C4-2B (cell line): ENCODE measurements around the gene RNU5B-1.
A peak's percentile ranks its signal among the peaks of the same experiment; 100 is the strongest.

Source experiments
- H3K27ac ChIP-seq: fragments of 450-650 bp; 2 replicates; pipeline ENCODE4 v1.5.1; 2017
- ZFX ChIP-seq: fragments of 450-650 bp; IDR thresholded peaks from 2 replicates; pipeline ENCODE4 v1.6.1; 2017
- TF ChIP-seq, protein P1 (sequence below): fragments of 450-650 bp; conservative IDR thresholded peaks from 2 replicates; pipeline ENCODE4 v1.5.1; 2017; ENCODE audit warnings: mild to moderate bottlenecking

RNU5B-1 gene

GRCh38 chr15:65305776-65306175, 1.3 kb downstream of the RNU5B-1 start:
- H3K27ac ChIP-seq, result peak overlapping the region; percentile 70
- TF ChIP-seq, protein P1, sequence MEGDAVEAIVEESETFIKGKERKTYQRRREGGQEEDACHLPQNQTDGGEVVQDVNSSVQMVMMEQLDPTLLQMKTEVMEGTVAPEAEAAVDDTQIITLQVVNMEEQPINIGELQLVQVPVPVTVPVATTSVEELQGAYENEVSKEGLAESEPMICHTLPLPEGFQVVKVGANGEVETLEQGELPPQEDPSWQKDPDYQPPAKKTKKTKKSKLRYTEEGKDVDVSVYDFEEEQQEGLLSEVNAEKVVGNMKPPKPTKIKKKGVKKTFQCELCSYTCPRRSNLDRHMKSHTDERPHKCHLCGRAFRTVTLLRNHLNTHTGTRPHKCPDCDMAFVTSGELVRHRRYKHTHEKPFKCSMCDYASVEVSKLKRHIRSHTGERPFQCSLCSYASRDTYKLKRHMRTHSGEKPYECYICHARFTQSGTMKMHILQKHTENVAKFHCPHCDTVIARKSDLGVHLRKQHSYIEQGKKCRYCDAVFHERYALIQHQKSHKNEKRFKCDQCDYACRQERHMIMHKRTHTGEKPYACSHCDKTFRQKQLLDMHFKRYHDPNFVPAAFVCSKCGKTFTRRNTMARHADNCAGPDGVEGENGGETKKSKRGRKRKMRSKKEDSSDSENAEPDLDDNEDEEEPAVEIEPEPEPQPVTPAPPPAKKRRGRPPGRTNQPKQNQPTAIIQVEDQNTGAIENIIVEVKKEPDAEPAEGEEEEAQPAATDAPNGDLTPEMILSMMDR, result no peak
- TF ChIP-seq ZFX, result no peak

DNA sequence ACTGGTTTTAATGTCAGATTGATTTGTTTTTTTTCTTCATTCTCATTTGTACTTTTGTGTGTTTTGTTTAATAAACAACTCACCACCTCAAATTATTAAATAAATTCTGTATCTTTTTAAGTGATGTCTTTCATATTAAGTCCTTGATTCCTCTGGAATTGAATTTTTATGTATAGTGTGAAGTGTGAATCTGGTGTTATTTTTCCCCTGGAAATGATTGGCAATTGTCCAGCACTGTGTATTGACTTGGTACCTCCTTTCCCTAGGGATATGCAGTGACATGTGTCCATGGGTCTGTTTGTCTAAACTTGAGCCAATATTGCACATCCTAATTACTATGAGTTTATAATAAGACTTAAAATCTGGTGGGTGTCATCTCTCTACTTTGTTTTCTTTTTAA, 2.1 kb downstream of the RNU5B-1 start:
- no peak for TF ChIP-seq ZFX
- TF ChIP-seq, protein P1, result no peak

GRCh38 chr15:65307978-65308377, 3.5 kb downstream of the RNU5B-1 start:
- TF ChIP-seq ZFX, result no peak
- TF ChIP-seq, protein P1, result no peak
- no peak overlapping the region for H3K27ac ChIP-seq

More for the DNA sequence above, 2.1 kb downstream of the RNU5B-1 start:
- H3K27ac ChIP-seq, result no peak overlapping the region

- TF ChIP-seq, protein P1, result no peak
- no peak for TF ChIP-seq ZFX
- no peak overlapping the region for H3K27ac ChIP-seq
Observed at GRCh38 chr15:65309882-65310418, 5.5 kb downstream of the RNU5B-1 start.

DNA sequence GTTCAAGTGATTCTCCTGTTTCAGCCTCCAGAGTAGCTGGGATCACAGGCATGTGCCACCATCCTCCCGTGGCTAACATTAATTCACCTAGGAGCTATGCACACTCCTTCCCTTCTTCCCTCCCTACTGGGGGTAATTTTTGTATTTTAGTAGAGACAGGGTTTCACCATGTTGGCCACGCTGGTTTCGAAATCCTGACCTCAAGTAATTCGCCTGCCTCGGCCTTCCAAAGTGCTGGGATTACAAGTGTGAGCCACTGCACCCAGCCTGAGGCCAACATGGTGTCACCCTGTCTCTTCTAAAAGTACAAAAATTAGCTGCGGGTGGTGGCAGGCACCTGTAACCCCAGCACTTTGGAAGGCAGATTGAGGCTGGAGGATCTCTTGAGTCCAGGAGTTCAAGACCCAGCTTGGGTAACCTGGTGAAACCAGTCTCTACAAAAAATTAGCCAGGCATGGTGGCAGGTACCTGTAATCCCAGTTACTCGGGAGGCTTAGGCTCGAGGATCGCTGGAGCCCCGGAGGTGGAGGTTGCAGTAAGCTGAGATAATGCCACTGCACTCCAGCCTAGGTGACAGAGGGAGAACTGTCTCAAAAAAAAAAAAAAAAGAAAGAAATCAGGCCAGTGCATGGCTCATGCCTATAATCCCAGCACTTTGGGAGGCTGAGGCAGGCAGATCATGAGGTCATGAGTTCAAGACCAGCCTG, 6.1 kb downstream of the RNU5B-1 start:
- no peak for TF ChIP-seq ZFX
- TF ChIP-seq, protein P1, result no peak
- H3K27ac ChIP-seq, result no peak overlapping the region

DNA sequence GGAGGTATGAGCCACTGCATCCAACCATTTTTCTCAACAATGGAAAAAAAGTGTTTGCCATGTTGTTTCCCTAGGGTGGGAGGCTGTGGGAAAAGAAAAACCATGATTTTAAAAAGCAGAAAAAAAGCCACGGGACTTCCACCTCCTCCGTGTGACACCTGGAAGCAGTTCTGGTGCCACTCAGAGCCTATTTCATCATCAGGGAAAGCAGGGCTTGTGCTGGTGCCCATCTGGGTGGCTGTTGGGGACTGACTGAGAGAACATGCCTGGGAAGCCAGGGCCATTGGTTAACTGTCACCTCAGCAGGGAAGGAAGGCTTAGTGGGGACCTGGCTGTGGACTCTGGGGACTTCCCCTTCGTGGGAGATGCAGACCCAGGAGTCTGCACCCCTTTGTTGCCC, 7.3 kb downstream of the RNU5B-1 start:
- H3K27ac ChIP-seq, result no peak overlapping the region
- TF ChIP-seq, protein P1, result no peak
- no peak for TF ChIP-seq ZFX

DNA sequence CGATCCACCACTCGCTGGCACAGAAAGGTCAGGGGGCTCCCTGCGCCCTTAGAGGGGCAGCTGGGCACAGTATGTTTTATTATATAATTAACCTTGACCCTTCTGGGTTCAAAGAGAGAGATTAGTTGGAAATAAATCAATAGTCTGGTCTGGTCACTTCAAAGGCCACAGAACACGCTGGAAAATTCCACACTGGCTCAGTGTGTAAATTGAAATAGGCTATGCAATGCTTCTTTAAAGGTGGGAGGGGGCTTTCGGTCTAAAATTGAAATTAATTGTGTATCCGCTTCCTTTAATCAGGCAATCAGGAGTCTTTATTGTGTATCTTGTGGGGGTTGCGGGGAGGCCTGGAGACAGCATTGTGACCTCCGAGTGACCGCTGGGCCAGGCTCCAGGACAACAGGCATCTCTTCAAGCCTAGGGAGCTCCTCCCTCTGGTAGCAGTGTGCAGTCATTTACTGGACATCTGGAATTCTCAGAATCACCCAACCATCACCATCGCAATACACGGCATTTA, 8.0 kb downstream of the RNU5B-1 start:
- H3K27ac ChIP-seq, result no peak overlapping the region
- TF ChIP-seq ZFX, result no peak
- TF ChIP-seq, protein P1, result no peak
